GM18499 (cell line): ENCODE measurements around the gene CWC15.
"Not testable (repeated sequence)": the region's sequence is repeated elsewhere in the genome, so short reads cannot be mapped to it uniquely, and the experiment has no call there.

Source experiments
- ATAC-seq: cut with Tn5 transposase; IDR thresholded peaks from one replicate; pipeline ENCODE4 v1.9.1; 2021; ENCODE audit warnings: moderate number of reproducible peaks; ENCODE audit not compliant: insufficient read depth, unreplicated experiment

CWC15 gene

GRCh38 chr11:94958121-94958696 lies 15.1 kb downstream of the CWC15 start:
- ATAC-seq = no peak

- ATAC-seq = no peak
Observed at GRCh38 chr11:94956963-94957362, 16.4 kb downstream of the CWC15 start.

GRCh38 chr11:94954753-94955152 lies 18.6 kb downstream of the CWC15 start:
- no peak for ATAC-seq

- ATAC-seq = no peak
Observed at GRCh38 chr11:94948070-94948617, 25.2 kb downstream of the CWC15 start.

GRCh38 chr11:94946812-94947211 lies 26.5 kb downstream of the CWC15 start:
- ATAC-seq = no peak

- no peak for ATAC-seq
Observed at GRCh38 chr11:94941131-94941530, 32.2 kb downstream of the CWC15 start.

GRCh38 chr11:94939346-94939745 lies 34.0 kb downstream of the CWC15 start:
- ATAC-seq = no peak

GRCh38 chr11:94938095-94939055 lies 35.0 kb downstream of the CWC15 start:
- ATAC-seq = no peak

GRCh38 chr11:94934846-94935245 lies 38.5 kb downstream of the CWC15 start:
- ATAC-seq = no peak

- no peak for ATAC-seq
Observed at GRCh38 chr11:94934362-94934761, 39.0 kb downstream of the CWC15 start.

- no peak for ATAC-seq
Observed at GRCh38 chr11:94933223-94934130, 39.9 kb downstream of the CWC15 start.

GRCh38 chr11:94932503-94932902 lies 40.9 kb downstream of the CWC15 start:
- no peak for ATAC-seq

- ATAC-seq = not testable (repeated sequence)
Observed at GRCh38 chr11:94932072-94932471, 41.3 kb downstream of the CWC15 start.

GRCh38 chr11:94928117-94928990 lies 45.0 kb downstream of the CWC15 start:
- no peak for ATAC-seq

GRCh38 chr11:94926698-94927237 lies 46.6 kb downstream of the CWC15 start:
- no peak for ATAC-seq

- no peak for ATAC-seq
Observed at GRCh38 chr11:94926271-94926625, 47.1 kb downstream of the CWC15 start.

- no peak for ATAC-seq
Observed at GRCh38 chr11:94925422-94926270, 47.7 kb downstream of the CWC15 start.

GRCh38 chr11:94924612-94925011 lies 48.7 kb downstream of the CWC15 start:
- no peak for ATAC-seq
